HG03108 (cell line): Measurements from ENCODE around the gene ABI1.

ENCODE experiments used
- ATAC-seq: cut with Tn5 transposase; IDR thresholded peaks from one replicate; pipeline ENCODE4 v1.9.1; 2021; ENCODE audit warnings: moderate library complexity; ENCODE audit not compliant: unreplicated experiment

The ABI1 gene

DNA sequence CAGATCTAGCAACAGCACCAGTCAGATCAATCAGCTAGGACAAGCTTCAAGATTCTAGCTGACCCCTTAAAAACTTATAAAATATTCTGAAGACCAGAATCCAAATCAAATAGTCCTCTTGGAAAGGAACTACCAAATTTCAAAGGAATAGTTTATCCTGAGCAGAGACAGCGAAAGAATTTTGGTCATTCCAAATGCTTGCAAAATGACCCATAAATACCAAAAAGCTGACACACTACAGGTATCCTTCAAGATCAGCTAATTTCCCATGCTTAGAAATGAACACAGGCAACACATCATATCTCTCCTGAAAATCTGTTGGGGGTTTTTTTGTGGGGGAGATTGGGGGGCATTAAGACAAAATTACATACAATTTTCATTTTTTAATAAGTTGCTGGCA is 84.5 kb downstream of the ABI1 start:
- ATAC-seq: no peak

DNA sequence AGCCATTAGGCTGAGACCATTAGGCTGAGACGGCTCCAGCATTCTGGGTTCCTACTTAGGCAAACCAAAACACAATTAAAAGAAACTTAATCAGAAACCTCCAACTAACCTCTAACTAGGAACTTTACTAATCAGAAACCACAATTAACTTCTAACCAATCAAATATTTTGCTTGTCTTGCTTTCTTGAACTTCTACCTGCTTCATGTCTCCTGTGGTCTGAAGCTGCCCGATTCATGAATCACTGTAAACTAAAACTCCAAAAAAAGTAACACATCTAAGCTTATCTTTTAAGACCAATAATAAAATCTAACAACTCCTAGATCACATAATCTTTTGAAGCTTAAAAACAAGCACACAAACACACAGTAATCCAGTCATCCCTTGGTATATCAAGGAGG is 87.1 kb downstream of the ABI1 start:
- no peak for ATAC-seq

- ATAC-seq: no peak
These were observed 90.7 kb downstream of the ABI1 start for GRCh38 chr10:26770069-26770468.

DNA sequence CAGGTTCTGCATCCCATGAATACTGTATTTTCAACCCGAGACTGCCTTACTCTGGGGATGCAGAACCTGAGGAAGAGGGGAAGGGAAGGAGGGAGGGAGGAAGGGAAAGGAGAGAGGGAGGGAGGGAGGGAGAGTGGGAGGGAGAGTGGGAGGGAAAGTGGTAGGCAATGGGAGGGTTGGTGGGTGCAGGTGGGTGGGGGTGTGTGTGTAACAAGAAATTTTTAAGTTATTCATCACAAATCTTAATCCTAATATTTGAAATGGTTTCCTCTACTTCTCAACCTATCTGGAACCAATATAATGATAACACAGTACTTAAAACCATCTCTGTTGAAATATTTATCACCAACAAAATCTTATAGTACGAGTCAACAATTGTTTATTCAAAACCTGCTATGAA is 95.2 kb downstream of the ABI1 start:
- no peak for ATAC-seq

- ATAC-seq: no peak
These were observed 101.8 kb downstream of the ABI1 start for GRCh38 chr10:26759008-26759407.

DNA sequence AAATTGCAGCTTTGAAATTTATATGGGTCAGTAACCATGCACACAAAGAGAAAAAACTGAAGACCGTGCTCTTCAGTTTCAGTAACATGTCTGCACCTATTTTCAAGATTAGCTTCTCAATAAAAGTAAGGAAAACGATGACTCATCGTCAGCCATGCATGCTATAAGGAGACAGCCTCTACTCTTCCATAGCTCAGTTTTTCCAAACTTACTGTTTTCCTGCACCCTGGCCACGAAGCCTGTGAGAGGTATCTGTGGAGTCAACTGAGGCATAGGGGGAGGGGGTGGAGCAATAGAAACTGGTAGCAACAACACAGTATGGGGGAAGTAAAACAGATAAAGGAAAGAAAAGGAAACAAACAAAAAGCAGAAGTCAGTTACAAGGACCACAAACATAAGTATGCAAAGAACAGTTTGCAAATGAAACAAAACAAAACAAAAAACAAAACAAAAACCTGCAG is 105.3 kb downstream of the ABI1 start:
- ATAC-seq: peak; percentile 93

DNA sequence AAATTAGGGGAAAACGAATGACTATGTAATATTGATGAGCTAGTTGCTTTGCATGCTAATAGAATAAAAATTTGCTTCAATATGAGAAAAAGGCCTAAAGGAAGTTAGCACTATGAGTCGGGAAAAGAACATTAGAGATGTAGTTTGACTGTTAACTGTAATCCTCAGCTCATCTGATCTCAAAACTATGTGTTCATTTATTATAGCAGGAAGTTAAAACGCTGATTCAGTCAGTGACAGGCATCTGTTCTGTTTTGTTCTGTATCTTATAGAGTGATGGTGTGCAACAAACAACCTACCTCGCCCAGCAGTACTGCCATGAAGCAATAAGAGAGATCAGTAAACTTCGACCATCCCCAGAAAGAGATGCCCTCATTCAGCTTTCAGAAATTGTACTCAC is 114.7 kb downstream of the ABI1 start:
- ATAC-seq: no peak

DNA sequence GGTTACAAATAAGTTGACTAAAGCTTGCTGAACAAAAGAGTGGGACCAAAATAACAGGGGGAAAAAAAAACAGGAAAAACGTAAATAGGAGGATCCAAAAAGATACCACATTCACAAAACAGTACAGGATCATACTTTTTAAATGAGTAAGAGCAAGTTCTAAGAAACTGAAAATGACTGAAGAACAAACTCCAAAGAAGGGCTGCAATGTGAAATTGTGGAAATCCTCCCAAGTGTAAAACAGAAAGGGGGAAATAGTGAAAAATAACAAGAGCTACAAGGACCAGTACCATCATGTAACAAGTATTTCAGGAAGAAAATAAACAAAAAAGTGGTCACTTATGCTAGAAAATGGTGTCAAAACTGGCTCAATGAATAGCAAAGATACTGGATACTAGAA is 116.9 kb downstream of the ABI1 start:
- ATAC-seq: no peak

GRCh38 chr10:26743091-26743490 is 117.7 kb downstream of the ABI1 start:
- no peak for ATAC-seq

DNA sequence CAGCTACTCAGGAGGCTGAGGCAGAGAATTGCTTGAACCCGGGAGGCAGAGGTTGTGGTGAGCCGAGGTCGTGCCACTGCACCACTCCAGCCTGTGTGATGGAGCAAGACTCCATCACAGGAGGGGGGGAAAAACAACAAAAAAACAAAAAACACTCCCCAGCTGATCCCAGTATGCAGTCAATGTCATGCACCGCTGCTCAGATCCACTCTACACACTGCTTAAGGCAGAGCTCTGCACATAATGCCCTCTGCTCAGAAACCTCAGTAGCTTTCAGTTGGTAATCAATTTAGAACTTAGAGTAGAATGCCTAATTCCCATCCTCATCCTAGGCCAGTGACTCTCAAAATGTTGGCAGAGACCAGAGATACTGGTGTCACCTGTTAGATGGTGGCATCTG is 119.4 kb downstream of the ABI1 start:
- ATAC-seq: no peak

GRCh38 chr10:26739071-26739631 is 121.6 kb downstream of the ABI1 start:
- ATAC-seq: no peak

DNA sequence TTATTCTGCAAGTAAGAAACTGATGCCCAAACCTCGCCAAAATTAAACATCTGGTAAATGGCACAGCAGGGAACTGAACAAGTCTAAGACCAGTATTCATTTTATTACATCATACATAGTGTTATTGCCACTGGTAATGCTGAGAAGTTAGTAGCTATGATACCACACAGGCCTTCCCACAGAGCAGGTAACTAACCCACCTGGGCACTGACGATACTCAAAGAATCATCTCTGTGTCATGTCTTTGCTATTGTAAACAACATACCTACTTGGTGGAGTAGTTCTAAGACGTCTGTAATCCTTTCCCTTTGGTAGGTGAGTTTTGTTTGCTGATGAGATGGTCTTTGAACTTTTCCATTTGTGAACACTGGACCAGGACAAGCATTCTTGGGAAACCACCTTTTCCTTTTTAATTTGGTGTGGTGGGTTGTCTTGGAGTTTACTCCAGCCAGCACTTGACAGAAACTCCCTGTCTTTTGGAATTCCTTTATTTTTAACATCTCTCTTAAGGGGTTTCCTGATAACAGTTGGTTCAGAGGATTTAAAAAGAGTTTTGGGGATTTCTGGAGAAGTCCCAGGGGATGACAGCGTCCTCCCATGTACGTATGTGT is 122.4 kb downstream of the ABI1 start:
- ATAC-seq: no peak

GRCh38 chr10:26737730-26738129 is 123.0 kb downstream of the ABI1 start:
- ATAC-seq: peak; percentile 64

GRCh38 chr10:26735435-26735834 is 125.3 kb downstream of the ABI1 start:
- no peak for ATAC-seq

DNA sequence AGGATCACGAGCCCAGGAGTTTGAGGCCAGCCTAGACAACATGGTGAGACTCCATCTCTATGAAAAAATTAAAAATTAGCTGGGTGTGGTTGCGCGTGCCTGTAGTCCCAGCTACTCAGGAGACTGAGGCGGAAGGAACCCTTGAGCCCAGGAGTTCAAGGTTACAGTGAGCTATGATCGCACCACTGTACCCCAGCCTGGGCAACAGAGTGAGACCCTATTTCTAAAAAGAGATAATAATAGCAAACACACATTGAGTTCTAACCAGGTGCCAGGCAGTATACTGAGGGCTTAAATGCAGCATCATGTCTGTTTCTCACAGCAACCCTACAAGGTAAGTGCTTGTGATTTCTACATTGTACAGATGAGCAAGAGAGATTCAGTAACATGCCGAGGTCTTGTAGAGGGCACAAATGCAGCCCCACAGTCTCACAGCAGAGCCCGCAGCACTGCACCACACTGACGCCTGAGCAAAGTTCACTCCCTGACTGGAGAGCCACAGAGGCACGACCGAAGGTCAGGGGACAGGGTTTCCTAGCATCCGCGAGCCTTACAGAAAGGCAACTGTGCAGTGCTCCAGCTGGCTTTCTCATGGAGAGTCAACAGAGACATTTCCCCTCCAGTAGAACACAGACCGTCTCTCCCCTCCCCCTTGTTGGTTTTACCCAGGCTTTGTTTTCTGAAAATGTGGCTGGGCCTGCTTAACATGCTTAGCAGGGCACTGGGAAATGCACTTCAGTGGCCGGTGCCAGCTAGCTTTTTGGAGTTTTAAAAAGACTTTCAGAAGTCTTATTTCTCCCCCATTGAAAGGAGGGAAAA is 126.8 kb downstream of the ABI1 start:
- no peak for ATAC-seq

GRCh38 chr10:26730552-26730951 is 130.2 kb downstream of the ABI1 start:
- no peak for ATAC-seq

- ATAC-seq: no peak
These were observed 131.4 kb downstream of the ABI1 start for GRCh38 chr10:26729395-26729794.

GRCh38 chr10:26728957-26729356 is 131.8 kb downstream of the ABI1 start:
- no peak for ATAC-seq

- no peak for ATAC-seq
These were observed 133.8 kb downstream of the ABI1 start for GRCh38 chr10:26727005-26727404.

DNA sequence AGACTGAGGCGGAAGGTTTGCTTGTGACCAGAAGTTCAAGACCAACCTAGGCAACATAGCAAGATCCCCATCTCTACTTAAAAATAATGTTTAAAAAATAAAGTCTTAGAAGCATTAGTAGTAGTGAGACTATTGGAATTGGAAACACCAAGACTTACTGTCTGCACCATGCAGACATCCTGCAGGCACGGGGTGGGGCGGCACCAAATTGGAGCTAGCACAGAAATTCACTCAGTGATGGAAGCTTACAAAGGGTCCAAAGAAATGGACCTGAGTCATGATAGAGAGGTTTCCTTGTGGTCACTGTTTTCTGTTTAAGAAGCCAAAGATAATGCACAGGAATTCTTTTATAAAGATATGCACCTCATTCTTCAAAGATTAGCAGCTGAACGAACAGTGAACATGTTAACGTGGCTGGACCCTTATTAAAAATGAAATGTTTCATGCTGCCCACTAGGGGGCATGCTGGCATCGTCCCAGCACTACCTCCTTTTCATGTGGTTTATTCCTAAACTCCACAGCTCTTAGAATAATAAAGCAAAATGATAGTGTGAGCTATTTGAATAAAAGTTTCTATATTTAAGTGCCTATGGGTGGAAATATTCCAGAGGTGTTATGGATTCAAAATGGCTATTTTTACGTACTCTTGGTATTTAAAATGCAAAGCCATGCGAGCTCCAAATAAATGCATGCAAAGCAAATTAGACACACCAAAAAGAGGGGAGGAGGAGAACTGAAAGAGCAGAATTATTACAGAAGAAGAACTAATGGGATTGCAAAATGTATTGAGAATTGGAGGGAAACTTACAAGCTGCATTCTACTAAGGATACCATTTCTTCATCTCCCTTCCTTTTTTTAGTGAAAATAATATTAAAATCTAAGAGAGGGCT is 134.7 kb downstream of the ABI1 start:
- peak; percentile 55 for ATAC-seq

GRCh38 chr10:26723016-26723415 is 137.7 kb downstream of the ABI1 start:
- no peak for ATAC-seq
